ENCODE data around the gene TERF2IP. TPM values are rescaled to one million over a fixed set of nuclear protein-coding genes. Genes with fewer than 3 reads are reported as not detected.

The TERF2IP gene
- total and polyA plus RNA-seq, 2 of the 13 experiments (the other 11 are each of a cell fraction or from before 2014, with no cell fraction given): 26.4 to 50.2 TPM

DNA sequence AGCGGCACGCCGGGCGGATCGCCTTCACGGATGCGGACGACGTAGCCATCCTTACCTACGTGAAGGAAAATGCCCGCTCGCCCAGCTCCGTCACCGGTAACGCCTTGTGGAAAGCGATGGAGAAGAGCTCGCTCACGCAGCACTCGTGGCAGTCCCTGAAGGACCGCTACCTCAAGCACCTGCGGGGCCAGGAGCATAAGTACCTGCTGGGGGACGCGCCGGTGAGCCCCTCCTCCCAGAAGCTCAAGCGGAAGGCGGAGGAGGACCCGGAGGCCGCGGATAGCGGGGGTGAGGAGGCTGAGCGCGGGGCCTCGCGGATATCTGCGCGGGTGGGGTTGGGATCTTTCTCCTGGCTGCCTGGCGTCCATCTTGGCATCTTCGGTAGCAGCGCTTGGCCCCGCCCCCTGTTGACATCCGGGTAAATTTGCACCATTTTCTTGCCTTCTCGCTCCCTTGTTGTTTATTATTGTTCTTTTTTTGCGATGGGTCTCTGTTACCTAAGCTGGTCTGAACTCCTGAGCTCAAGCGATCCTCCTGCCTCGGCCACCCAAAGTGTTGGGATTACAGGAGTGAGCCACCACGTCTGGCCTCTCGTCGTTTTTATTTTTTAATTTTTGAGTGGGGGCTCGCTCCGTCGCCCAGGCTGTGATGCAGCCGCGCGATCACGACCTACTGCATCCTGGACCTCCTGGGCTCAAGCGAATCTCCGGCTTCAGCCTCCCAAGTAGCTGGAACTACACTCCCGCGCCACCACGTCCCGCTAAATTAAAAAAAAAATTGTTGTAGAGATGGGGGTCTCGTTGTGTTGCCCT, 898 bp downstream of the TERF2IP start (continued):
- TF ChIP-seq, protein P1, sequence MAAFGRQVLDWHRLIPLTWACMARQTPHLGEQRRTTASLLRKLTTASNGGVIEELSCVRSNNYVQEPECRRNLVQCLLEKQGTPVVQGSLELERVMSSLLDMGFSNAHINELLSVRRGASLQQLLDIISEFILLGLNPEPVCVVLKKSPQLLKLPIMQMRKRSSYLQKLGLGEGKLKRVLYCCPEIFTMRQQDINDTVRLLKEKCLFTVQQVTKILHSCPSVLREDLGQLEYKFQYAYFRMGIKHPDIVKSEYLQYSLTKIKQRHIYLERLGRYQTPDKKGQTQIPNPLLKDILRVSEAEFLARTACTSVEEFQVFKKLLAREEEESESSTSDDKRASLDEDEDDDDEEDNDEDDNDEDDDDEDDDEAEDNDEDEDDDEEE (CRISPR knock-in tag; IDR thresholded peaks at IDR 0.05): 0 out of 2 replicates have a peak, but pooled peaks have one; percentile 12
- TF ChIP-seq ZNF850 (CRISPR knock-in tag; conservative IDR thresholded peaks at IDR 0.05) (0 out of 2 replicates have a peak, but pooled peaks have one; percentile 72), YY1 (IDR thresholded peaks at IDR 0.05; ENCODE audit: insufficient read depth, insufficient replicate concordance, low read depth, low read length) (peak; percentile 94), NBN (conservative IDR thresholded peaks at IDR 0.05) (no peak), FOXA3 (CRISPR knock-in tag; IDR thresholded peaks at IDR 0.05) (peak; percentile 82), ZNF362 (CRISPR knock-in tag; IDR thresholded peaks at IDR 0.05; ENCODE audit: borderline replicate concordance) (0 out of 2 replicates have a peak, but pooled peaks have one; percentile 31), CENPT (CRISPR knock-in tag; IDR thresholded peaks at IDR 0.05; ENCODE audit: low read depth) (no peak), FOSL1 (CRISPR knock-in tag; IDR thresholded peaks at IDR 0.05; ENCODE audit: borderline replicate concordance) (no peak), ZNF746 (CRISPR knock-in tag; IDR thresholded peaks at IDR 0.05) (no peak), THAP8 (CRISPR knock-in tag; IDR thresholded peaks at IDR 0.05; ENCODE audit: borderline replicate concordance) (no peak; the same call in 1 of the 2 replicates), PITX1 (CRISPR knock-in tag; IDR thresholded peaks at IDR 0.05) (no peak), SNAPC4 (CRISPR knock-in tag; IDR thresholded peaks at IDR 0.05) (peak; percentile 70)
- TF ChIP-seq, protein P2, sequence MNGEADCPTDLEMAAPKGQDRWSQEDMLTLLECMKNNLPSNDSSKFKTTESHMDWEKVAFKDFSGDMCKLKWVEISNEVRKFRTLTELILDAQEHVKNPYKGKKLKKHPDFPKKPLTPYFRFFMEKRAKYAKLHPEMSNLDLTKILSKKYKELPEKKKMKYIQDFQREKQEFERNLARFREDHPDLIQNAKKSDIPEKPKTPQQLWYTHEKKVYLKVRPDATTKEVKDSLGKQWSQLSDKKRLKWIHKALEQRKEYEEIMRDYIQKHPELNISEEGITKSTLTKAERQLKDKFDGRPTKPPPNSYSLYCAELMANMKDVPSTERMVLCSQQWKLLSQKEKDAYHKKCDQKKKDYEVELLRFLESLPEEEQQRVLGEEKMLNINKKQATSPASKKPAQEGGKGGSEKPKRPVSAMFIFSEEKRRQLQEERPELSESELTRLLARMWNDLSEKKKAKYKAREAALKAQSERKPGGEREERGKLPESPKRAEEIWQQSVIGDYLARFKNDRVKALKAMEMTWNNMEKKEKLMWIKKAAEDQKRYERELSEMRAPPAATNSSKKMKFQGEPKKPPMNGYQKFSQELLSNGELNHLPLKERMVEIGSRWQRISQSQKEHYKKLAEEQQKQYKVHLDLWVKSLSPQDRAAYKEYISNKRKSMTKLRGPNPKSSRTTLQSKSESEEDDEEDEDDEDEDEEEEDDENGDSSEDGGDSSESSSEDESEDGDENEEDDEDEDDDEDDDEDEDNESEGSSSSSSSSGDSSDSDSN (CRISPR knock-in tag; IDR thresholded peaks at IDR 0.05): peak; percentile 85; the same call in 1 of the 2 replicates

Data from HepG2 (cell line).